Retina (tissue), 1 donor: Measurements from ENCODE around the gene SLC49A4.
"Not testable (repeated sequence)": the region's sequence is repeated elsewhere in the genome, so short reads cannot be mapped to it uniquely, and the experiment has no call there.

ENCODE experiments used
- DNase-seq: peaks from one replicate; pipeline ENCODE4 v3.0.0-alpha.2; 2016

Gene SLC49A4, protein sequence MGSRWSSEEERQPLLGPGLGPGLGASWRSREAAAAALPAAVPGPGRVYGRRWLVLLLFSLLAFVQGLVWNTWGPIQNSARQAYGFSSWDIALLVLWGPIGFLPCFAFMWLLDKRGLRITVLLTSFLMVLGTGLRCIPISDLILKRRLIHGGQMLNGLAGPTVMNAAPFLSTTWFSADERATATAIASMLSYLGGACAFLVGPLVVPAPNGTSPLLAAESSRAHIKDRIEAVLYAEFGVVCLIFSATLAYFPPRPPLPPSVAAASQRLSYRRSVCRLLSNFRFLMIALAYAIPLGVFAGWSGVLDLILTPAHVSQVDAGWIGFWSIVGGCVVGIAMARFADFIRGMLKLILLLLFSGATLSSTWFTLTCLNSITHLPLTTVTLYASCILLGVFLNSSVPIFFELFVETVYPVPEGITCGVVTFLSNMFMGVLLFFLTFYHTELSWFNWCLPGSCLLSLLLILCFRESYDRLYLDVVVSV

DNA sequence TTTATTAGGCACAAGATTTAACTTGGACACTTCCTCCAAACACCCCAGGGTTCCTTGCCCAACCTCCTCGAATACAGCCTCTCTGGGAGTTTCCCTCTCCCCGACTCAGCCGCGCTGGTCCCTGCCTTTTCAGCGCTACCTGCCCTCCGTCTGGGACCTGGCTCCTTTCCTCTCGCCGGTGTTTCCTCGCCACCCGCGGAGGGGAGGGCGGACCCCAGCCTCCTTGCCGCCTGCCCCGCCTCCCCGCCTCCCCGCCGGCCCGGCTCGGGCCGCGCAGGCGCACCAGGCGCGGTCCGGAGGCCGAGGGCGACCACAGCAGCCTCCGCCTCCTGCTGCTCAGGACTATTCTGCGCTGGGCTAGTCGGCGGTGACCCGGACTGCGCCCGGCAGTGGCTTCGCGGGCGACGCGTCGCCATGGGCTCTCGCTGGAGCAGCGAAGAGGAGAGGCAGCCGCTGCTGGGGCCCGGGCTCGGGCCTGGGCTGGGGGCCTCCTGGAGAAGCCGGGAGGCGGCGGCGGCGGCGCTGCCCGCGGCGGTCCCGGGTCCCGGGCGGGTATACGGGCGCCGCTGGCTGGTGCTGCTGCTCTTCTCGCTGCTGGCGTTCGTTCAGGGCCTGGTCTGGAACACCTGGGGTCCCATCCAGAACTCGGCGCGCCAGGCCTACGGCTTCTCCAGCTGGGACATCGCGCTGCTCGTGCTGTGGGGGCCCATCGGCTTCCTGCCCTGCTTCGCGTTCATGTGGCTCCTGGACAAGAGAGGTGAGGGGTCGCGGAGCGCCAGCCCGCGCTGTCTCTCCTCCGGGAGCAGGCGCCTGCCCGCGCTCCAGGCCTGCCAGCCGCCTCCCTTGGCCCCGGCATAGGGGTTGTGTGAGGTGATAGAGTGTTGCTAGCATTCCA lies at the start of gene SLC49A4:
Gene SLC49A4, plus strand, starts transcription at position 291 of the 895 bp plus-strand sequence. Its CDS starts 124 bp downstream, at position 415.
- DNase-seq: peak; percentile 92

DNA sequence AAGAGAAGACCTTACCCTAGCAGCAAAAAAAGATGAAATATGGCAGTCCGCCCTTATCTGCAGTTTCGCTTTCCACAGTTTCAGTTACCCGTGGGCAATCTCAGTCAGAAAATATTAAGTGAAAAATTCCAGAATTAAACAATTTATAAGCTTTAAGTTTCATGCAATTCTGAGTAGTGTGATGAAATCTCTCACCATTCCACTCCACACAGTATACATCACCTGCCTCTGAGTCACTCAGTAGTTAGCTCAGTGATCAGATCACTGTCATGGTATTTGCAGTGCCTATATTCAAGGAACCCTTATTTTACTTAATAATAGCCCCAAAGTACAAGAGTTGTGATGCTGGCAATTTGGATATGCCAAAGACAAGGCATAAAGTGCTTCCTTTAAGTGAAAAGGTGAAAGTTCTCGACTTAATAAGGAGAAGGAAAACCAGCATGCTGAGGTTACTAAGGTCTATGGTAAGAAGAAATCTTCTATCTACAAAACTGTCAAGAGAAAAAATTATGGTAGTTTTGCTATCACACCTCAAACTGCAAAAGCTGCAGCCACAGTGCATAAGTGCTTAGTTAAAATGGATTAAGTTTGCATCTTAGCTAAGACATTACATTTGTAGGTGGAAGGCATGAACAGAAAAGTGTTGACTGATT lies 49.4 kb upstream of the SLC49A4 start:
- no peak for DNase-seq

DNA sequence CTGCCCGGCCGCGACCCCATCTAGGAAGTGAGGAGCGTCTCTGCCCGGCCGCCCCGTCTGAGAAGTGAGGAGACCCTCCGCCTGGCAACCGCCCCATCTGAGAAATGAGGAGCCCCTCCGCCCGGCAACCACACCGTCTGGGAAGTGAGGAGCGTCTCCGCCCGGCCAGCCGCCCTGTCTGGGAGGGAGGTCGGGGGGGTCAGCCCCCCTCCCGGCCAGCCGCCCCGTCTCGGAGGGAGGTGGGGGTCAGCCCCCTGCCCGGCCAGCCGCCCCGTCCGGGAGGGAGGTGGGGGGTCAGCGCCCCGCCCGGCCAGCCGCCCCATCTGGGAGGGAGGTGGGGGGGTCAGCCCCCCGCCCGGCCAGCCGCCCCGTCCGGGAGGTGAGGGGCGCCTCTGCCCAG lies 47.6 kb upstream of the SLC49A4 start:
- DNase-seq: not testable (repeated sequence)

DNA sequence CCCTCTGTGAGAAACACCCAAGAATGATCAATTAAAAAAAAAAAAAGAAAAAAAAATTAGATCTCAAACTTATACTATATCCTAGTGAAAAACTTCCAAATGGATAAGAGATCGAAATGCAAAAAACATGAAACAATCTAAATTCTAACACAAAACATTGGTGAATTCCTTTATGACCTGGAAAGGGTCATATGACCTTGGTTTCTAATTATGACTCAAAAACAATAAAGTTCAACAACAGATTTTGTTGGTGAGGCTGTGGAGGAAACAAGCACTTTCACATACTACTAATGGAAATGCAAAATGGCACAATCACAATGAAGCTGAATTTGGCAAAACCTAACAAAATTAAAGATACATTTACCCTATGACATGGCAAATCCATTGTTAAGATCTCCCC lies 46.5 kb upstream of the SLC49A4 start:
- no peak for DNase-seq

DNA sequence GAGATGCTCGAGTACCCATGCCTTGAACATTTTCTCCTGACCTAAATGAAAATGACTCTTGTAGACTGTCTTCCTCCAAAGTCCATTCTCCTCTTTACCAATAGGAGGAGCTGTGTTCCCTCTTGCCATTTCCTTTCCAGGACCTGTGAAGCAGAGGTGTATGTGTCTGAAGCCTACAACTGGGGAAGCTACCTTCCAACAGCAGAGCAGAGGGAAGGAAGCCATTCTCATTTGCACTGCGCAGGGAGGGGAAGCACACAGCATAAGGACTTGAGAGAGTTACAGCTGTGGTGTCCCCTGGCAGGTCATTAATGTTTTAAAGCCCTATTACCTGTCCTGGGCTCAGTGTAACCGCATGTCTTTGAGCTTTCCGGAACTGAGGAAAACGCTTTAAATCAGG lies 39.9 kb upstream of the SLC49A4 start:
- DNase-seq: no peak

DNA sequence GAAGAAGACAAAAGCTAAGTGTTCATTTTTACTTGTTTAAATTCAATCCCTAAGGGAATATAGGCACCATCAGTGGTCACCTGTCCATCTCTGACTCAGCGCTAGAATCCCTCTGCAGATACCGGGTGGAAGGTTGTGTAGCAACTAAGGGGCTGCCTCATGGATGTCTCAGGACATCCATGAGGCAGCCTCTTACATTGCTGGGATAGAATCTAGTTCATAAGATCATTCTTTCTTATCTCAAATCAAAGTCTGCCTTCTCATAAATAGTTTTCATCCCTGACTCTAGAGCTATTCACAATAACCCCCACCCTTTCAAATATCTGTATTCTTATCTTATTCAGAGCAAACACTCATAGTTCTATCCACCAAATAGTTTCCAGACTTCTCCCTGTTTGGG lies 39.4 kb upstream of the SLC49A4 start:
- no peak for DNase-seq

DNA sequence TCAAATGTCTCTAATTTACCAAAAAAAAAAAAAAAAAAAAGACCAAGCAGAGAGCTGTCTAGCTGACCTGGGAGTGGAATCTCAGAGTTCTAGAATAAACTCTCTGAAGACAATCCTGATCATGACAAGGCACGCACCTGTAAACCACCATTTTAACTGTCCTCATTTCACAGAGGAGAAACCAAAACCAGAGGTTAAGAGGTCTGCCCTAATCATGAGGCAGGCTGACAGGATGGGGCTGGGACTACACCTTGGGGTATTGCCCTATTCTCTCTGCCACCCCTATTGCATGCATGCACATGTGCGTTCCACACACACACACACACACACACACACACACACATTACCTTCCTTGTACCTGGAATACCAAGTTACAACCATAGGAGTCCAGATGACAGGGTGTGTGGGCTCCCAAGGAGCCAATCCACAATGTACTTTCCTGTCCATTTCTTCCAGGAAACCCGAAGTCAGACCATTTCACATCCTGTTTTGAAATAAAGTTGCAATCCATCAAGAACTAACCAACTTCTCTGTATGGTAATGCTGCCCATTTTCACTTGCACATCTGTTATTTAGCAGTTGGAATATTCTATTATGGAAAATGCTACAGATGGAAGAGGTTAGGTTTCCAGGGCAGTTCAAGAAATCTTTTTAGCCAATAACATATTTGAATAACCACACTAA lies 35.9 kb upstream of the SLC49A4 start:
- no peak for DNase-seq

DNA sequence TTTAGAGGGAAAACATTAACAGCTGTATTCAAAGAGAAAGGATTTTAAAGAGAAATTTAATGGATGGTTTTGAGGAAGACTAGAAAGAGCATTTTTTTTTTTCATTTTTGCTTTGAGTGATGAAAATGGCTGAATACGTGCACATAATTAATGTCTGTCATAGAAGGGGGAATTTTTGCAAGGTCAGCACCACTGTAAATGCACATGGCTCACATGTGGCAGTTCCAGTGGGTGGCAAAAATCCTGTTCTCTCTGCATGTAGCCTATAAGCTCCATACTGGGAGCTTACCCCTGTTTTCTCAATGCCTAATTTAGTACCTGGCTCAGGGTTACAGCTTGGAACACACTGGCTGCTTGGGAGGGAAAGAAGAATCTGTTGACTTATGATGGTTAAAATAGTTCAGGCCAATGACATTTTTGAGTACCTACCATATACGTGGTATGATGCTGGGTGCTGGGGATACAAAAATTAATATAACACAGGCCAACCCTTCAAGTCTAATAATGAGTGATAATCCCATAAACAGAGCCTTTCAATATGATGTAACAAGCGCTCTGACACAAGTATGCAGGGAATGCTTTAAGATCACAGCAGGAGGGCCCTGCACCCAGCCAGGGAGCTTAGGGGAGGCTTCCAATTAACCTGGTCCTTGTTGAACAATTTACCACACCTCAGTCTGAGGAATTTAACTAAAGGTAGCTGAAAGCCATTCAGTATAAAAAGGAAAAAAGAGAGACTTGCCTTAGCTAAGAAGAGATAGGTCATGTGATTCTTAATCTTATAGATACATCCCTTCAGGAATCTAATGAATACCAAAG lies 34.2 kb upstream of the SLC49A4 start:
- DNase-seq: no peak

DNA sequence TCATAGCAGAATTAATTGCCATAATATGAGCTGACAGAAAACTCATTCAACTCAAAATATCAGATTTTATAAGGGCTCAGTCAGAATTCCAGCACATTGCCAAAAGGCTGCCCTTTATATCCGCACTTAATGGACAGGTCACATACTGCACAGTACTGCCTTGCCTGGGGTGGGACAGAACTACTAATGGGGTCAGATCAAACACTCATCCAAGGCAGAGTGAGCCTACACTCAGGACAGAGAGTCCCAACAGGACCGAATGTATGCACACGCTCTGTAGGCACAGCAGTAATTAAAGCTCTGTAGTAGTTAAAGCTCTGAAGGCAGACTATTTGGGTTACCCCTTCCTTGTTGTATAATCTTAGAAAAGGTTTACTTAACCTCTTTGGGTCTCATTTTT lies 28.4 kb upstream of the SLC49A4 start:
- DNase-seq: no peak

DNA sequence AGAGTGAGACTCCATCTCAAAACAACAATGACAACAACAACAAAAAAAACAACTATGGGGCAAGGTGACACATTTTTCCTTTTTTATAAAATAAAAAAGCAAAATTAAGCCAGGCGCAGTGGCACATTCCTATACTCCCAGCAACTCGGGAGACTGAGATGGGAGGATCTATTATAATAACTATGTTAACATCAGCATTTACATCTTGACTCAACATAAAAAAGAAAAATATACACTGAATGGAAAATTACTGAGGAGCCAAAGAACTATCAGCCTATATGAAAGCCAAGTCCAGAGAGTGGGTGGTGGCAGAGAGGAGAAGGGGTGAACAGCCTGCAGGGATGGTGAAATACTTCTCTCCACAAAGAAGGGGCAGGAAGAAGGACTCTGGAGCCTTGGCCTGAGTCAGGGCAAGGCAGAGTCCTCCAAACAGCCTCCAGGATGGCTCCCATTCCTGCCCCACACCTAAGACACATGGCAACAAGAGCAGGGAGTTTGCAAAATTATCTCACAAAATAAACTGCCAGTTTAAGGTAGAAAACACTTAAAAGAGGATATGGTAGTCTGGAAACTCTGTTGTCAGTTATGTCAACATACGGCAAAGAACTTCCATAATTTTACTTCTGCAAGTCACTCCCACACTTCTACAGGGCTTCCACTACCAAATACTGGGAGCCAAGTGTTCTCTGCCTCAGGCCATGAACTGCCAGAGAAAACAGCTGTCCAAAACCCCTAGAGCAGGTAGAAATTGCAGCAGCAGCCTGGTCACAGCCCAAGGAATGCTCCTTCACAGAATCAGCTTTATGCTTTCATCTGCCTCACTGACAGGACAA lies 27.1 kb upstream of the SLC49A4 start:
- no peak for DNase-seq

DNA sequence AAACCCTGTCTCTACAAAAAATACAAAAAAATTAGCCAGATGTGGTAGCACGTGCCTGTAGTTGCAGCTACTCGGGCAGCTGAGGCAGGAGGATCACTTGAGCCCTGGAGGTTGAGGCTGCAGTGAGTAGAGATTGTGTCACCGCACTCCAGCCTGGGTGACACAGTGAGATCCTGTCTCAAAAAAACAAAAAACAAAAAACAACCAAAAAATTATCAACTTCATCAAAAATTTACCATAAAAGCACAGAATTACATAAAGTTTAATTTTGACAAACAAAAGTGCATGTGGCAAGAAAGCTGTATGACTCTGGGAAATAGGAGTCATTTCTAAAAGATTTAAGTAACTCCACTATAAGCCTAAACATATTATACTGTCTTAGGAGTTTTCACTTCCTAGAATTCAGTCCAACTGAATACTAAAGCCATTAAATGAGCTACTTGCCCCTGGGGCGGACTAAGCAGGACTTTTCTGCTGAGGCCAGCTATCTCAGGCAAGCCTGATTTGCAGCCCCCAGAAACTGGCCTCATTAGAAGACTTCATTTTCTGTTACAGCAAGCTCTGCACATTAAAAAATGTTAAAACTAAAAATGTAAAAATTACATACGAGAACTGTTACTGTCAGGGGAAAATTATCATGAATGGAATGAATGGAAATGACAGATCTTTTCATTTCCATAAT lies 24.2 kb upstream of the SLC49A4 start:
- no peak for DNase-seq

DNA sequence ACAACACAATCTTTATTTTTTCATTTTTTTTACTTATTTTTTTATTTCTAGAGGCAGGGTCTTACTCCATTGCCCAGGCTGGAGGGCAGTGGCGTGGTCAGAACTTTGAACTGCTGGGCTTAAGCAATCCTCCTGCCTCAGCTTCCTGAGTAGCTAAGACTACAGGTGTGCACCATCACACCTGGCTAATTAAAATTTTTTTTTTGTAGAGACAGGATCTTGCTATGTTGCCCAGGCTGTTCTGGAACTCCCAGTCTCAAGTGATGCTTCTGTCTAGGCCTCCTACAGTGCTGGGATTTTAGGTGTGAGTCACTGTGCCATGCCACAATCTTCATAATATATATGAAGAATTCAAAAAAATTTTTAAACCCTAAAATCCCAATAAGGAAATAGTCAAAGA lies 22.0 kb upstream of the SLC49A4 start:
- no peak for DNase-seq

DNA sequence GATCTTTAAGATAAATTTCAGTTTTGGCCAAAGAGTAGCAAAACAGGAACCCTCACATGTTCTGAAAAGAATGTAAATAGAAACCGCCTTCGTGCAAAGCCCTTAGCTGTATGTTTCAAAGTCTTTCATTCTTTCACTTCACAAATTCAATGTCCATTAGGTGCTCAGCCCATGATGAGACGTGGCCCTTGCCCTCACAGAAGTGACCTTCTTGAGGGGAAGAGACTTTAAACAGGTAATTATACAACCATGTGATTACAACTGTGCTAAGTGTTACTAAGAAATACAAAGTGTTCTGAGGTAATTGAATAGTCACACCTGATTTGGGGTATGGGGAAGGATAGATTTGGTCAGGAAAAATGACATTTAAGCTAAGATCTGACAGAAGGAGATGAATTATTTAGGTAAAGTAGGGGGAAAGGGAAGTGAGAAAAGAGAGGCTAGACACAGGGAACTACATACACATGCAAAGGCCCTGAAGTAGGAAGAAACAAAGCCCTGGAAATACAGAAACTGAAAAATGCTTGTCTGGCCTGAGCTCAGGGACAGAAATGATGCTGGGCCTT lies 20.8 kb upstream of the SLC49A4 start:
- DNase-seq: no peak

DNA sequence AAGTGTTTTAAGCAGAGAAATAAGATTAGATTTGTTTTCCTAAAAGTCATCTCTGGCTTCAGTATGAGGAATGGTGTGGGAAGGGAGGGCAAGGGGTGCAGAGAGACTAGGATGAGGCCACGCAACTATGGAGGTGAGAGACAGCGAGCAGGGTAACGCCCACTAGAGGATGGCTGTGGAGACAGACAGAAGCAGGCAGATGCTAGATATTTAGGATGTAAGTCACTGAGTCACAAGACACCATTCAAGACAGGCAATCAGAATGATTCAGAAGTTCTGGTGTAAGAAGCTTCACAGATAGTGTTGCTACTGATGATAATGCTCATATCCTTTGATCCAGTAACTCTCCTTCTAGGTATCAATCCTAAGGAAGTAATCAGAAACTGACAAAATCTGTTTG lies 20.3 kb upstream of the SLC49A4 start:
- DNase-seq: no peak

DNA sequence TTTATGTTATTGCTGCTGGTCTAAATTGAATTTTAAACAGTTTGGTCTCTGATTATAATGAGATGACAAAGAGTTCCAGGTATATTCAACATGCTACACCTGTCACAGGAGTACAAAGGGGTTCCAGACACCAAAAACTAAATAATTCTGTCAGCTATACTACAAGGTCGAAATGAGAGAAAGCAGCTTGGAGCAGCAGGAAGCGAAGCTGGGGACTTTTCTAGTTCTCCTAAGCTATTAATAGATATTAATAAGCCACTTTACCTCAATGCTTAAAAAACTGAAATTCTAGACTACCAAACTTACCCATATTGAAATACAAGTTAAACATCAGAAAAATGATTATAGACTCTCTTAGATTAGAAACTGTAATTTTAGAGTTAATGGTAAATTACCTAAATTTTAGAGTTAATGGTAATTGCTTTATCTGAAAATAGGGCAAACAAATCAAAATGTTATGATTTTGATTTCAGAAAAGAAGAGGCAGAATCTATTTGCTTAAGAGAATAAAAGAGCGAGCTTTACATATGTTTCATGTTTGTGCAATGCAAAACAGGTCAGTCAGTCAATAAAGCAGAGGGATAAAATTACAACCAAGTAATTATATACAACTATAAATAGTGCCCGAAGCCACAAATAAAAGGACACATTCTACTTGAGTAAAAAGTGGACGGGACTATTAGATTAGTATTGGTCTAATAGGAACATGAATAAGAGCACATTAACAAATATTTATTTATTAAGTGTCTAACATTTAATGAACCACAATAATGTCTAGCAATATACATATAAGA lies 18.0 kb upstream of the SLC49A4 start:
- no peak for DNase-seq

DNA sequence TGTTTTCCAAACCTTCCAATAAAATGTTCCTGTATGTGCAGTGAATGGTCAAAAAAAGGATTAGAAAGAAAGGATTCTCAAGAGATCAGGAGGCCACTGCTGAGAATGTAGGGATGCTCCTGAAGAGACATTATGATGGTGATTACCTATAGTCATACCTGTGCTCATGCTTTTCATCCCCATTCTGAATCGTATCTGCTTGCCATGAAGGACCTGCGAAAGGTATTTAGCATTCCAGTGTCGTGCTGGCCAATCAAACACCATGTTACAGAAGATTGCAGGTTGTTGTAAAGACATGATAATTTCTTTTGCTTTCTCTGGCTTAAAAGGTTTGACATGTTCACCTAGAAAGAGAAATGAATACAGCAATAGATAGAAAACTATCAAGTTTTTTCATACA lies 17.3 kb upstream of the SLC49A4 start:
- DNase-seq: no peak

DNA sequence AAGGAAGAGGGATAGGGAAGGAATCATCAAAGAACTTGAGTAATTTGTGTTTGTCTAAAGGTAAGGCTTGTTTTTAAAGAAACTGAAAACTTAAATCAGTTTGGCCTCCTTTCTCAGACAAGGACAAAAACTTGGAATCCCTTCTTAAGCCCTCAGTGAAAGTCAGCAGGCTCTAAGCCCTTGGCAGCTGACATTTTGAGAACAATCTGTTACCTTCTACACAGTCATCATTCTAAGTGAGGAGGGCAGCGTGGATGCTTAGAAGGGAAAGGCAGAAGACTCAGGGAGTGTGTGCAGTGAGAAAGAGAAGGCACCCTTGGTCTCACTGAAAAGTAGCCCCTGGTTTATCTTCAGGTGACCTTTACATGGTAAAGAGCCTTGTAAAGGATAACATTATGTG lies 12.1 kb upstream of the SLC49A4 start:
- DNase-seq: no peak

DNA sequence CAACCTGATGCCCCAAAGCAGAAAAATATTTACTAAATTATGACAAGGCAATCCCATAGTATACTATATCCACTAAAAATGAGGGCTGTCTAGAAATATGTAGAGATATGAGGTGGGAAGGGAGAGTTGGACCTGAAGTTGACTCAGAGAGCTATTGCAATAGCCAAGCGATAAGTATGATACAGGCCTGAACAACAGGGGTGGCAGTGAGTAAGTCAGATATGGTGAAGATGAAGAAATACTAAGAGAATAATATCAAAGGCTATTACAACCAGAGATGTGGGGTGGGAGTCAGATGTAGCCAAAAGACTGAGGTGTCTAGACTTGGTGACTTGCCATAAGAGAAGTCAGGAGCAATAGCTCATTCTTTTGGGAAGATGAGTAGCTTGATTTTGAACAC lies 10.4 kb upstream of the SLC49A4 start:
- no peak for DNase-seq

DNA sequence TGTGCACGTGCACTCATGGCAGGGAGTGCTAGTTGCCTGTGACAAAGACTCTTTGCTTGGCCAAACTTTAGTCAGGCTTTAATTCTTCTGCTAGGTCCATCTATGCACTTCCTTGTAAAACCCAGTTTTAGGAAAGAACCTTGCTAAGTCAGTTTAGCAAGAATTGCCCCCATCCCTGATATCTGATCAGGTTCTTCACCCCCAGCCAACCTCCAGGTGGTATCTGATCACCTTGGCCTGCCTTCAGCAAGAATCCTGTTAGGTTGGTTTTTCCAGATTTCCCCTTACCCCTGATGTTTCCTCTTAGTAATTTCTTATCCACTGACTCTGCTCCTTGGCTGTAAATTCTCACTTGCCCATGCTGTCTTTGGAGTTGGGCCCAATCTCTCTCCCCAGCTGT lies 9.6 kb upstream of the SLC49A4 start:
- DNase-seq: no peak
